WTC11 (cell line): Measurements from ENCODE around the gene ANKDD1B.

Source experiments
- ATF3 ChIP-seq: sonication (generic); formaldehyde crosslinking; conservative IDR thresholded peaks from 2 replicates; pipeline ENCODE4 v1.8.1; 2022; ENCODE audit warnings: mild to moderate bottlenecking, missing genetic modification reagents
- CREB1 ChIP-seq: sonication (generic); formaldehyde crosslinking; IDR thresholded peaks from 2 replicates; pipeline ENCODE4 v1.8.0; 2023; ENCODE audit warnings: mild to moderate bottlenecking, missing genetic modification reagents
- E2F4 ChIP-seq: sonication (generic); formaldehyde crosslinking; IDR thresholded peaks from 2 replicates; pipeline ENCODE4 v1.8.1; 2022; ENCODE audit warnings: low read depth, mild to moderate bottlenecking, moderate library complexity, missing genetic modification reagents, borderline replicate concordance
- MLX ChIP-seq: sonication (generic); formaldehyde crosslinking; IDR thresholded peaks from 2 replicates; pipeline ENCODE4 v1.8.1; 2023; ENCODE audit warnings: mild to moderate bottlenecking, missing genetic modification reagents, moderate library complexity
- NFYB ChIP-seq: sonication (generic); formaldehyde crosslinking; conservative IDR thresholded peaks from 2 replicates; pipeline ENCODE4 v1.8.0; 2022; ENCODE audit warnings: low read depth, missing genetic modification reagents
- SP1 ChIP-seq: sonication (generic); formaldehyde crosslinking; conservative IDR thresholded peaks from 2 replicates; pipeline ENCODE4 v1.8.1; 2022; ENCODE audit warnings: missing genetic modification reagents
- TEAD1 ChIP-seq: sonication (generic); formaldehyde crosslinking; IDR thresholded peaks from 2 replicates; pipeline ENCODE4 v1.8.0; 2022; ENCODE audit warnings: mild to moderate bottlenecking, missing genetic modification reagents
- TP53 ChIP-seq: sonication (generic); formaldehyde crosslinking; IDR thresholded peaks from 2 replicates; pipeline ENCODE4 v1.8.1; 2023; ENCODE audit warnings: mild to moderate bottlenecking, missing genetic modification reagents
- ZNF121 ChIP-seq: sonication (generic); formaldehyde crosslinking; IDR thresholded peaks from 2 replicates; pipeline ENCODE4 v1.8.0; 2023; ENCODE audit warnings: missing genetic modification reagents
- ZSCAN18 ChIP-seq: fragments of 250-450 bp; sonication (Bioruptor Pico); IDR thresholded peaks from 2 replicates; pipeline ENCODE4 v2.1.2; 2022; ENCODE audit warnings: mild to moderate bottlenecking, moderate library complexity
- TF ChIP-seq, protein P1 (sequence below): fragments of 200-600 bp; IDR thresholded peaks from 2 replicates; pipeline ENCODE4 v1.8.0; 2022; ENCODE audit warnings: antibody characterized with exemption
- TF ChIP-seq, protein P2 (sequence below): sonication (generic); formaldehyde crosslinking; IDR thresholded peaks from 2 replicates; pipeline ENCODE4 v1.8.0; 2022; ENCODE audit warnings: mild to moderate bottlenecking, missing genetic modification reagents

DNA sequence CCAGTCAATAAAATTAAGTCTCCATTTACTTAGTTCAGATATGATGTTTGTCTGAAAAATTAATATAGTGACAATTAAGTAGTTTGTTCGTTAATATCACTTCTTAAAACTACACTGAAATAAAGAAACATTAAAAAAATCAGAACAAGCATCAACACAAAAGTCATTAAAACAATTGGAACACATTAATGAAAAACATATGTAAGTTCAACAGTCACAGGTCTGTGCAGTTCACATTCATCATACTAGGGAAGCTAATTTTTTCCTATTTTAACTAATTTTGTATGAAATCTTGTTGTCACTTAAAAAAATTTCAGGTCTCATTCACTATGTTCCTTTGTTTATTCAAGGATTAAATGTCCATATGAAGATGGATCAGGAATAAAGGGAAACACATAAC is 83.5 kb downstream of the ANKDD1B start:
- TF ChIP-seq SP1 (CRISPR knock-in tag) (no peak), CREB1 (CRISPR knock-in tag) (no peak), ATF3 (CRISPR knock-in tag) (no peak), NFYB (no peak), MLX (no peak), ZNF121 (no peak), ZSCAN18 (CRISPR knock-in tag) (no peak), TP53 (CRISPR knock-in tag) (no peak), E2F4 (CRISPR knock-in tag) (no peak), TEAD1 (CRISPR knock-in tag) (no peak)
- TF ChIP-seq, protein P1, sequence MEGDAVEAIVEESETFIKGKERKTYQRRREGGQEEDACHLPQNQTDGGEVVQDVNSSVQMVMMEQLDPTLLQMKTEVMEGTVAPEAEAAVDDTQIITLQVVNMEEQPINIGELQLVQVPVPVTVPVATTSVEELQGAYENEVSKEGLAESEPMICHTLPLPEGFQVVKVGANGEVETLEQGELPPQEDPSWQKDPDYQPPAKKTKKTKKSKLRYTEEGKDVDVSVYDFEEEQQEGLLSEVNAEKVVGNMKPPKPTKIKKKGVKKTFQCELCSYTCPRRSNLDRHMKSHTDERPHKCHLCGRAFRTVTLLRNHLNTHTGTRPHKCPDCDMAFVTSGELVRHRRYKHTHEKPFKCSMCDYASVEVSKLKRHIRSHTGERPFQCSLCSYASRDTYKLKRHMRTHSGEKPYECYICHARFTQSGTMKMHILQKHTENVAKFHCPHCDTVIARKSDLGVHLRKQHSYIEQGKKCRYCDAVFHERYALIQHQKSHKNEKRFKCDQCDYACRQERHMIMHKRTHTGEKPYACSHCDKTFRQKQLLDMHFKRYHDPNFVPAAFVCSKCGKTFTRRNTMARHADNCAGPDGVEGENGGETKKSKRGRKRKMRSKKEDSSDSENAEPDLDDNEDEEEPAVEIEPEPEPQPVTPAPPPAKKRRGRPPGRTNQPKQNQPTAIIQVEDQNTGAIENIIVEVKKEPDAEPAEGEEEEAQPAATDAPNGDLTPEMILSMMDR: no peak
- TF ChIP-seq, protein P2, sequence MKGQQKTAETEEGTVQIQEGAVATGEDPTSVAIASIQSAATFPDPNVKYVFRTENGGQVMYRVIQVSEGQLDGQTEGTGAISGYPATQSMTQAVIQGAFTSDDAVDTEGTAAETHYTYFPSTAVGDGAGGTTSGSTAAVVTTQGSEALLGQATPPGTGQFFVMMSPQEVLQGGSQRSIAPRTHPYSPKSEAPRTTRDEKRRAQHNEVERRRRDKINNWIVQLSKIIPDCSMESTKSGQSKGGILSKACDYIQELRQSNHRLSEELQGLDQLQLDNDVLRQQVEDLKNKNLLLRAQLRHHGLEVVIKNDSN: no peak
